Neuronal stem cell (in vitro differentiated cells): ENCODE measurements around the gene USP10.
"Not testable (repeated sequence)": the region's sequence is repeated elsewhere in the genome, so short reads cannot be mapped to it uniquely, and the experiment has no call there.

Experiments
- DNase-seq: peaks from one replicate; pipeline ENCODE4 v3.0.0-alpha.2; 2013; ENCODE audit warnings: low spot score
- H2AFZ ChIP-seq: one replicate; pipeline ENCODE4 v1.6.1; 2013; ENCODE audit warnings: mild to moderate bottlenecking, low read length, inconsistent platforms
- H2AK5ac ChIP-seq: 2 replicates; pipeline ENCODE4 v1.6.1; 2013; ENCODE audit warnings: low read depth, mild to moderate bottlenecking, inconsistent platforms, low read length, moderate library complexity, mixed read lengths
- H2BK120ac ChIP-seq: 2 replicates; pipeline ENCODE4 v1.6.1; 2013; ENCODE audit warnings: low read depth, mild to moderate bottlenecking, inconsistent platforms, low read length, moderate library complexity, mixed read lengths
- H2BK12ac ChIP-seq: one replicate; pipeline ENCODE4 v1.6.1; 2013; ENCODE audit warnings: low read length, inconsistent platforms
- H2BK15ac ChIP-seq: 2 replicates; pipeline ENCODE4 v1.6.1; 2013; ENCODE audit warnings: mild to moderate bottlenecking, low read length, inconsistent platforms, mixed read lengths
- H2BK5ac ChIP-seq: one replicate; pipeline ENCODE4 v1.6.1; 2013; ENCODE audit warnings: inconsistent platforms, mild to moderate bottlenecking, low read length, moderate library complexity
- H3K14ac ChIP-seq: one replicate; pipeline ENCODE4 v1.6.1; 2013; ENCODE audit warnings: low read length, inconsistent platforms
- H3K18ac ChIP-seq: 2 replicates; pipeline ENCODE4 v1.6.1; 2013; ENCODE audit warnings: low read length, inconsistent platforms
- H3K23ac ChIP-seq: 2 replicates; pipeline ENCODE4 v1.6.1; 2013; ENCODE audit warnings: low read depth, mild to moderate bottlenecking, mixed read lengths, low read length, inconsistent platforms; ENCODE audit not compliant: poor library complexity
- H3K27ac ChIP-seq: replicated peaks from 3 replicates; pipeline ENCODE4 v1.5.1; 2013; ENCODE audit warnings: low read length, inconsistent platforms
- H3K27me3 ChIP-seq, 3 experiments: 2 replicates each; pipeline ENCODE4 v1.6.1; 2013; ENCODE audit warnings: low read length in 3 of 3, mild to moderate bottlenecking in 2 of 3, inconsistent platforms in 1 of 3, low read depth in 1 of 3, mixed read lengths in 1 of 3, moderate library complexity in 1 of 3; ENCODE audit not compliant: control insufficient read depth in 3 of 3, insufficient read depth in 3 of 3
- H3K36me3 ChIP-seq, 2 donors: replicated peaks in 1 of 2; 2 replicates each; pipeline ENCODE4 v1.6.1; 2013; ENCODE audit warnings: low read length in 2 of 2; ENCODE audit not compliant: control insufficient read depth in 2 of 2, insufficient read depth in 2 of 2
- H3K4ac ChIP-seq: 2 replicates; pipeline ENCODE4 v1.6.1; 2013; ENCODE audit warnings: inconsistent platforms, mild to moderate bottlenecking, low read length, moderate library complexity
- H3K4me1 ChIP-seq, 2 donors: 1 replicate in 1 of 2; 2 replicates in 1 of 2; pipeline ENCODE4 v1.6.1; 2013; ENCODE audit warnings: low read length in 2 of 2, low read depth in 1 of 2; ENCODE audit not compliant: control insufficient read depth in 2 of 2, insufficient read depth in 1 of 2
- H3K4me2 ChIP-seq: one replicate; pipeline ENCODE4 v1.6.1; 2013; ENCODE audit warnings: mild to moderate bottlenecking, low read length, inconsistent platforms; ENCODE audit not compliant: insufficient read depth, poor library complexity, severe bottlenecking
- H3K4me3 ChIP-seq, 2 donors: 2 replicates each; pipeline ENCODE4 v1.5.1; 2013; ENCODE audit warnings: low read length in 2 of 2, mild to moderate bottlenecking in 2 of 2, inconsistent platforms in 1 of 2, moderate library complexity in 1 of 2
- H3K79me1 ChIP-seq: one replicate; pipeline ENCODE4 v1.6.1; 2013; ENCODE audit warnings: low read depth, mild to moderate bottlenecking, inconsistent platforms, low read length, moderate library complexity
- H3K9ac ChIP-seq: one replicate; pipeline ENCODE4 v1.6.1; 2013; ENCODE audit warnings: mild to moderate bottlenecking, low read depth, low read length, inconsistent platforms; ENCODE audit not compliant: poor library complexity
- H3K9me3 ChIP-seq, 2 donors: replicated peaks in 1 of 2; 2 replicates each; pipeline versions ENCODE3 to v1.6.1; 2013; ENCODE audit warnings: low read length in 2 of 2, mild to moderate bottlenecking in 2 of 2, inconsistent platforms in 1 of 2, low read depth in 1 of 2, mixed read lengths in 1 of 2, moderate library complexity in 1 of 2; ENCODE audit not compliant: control insufficient read depth in 2 of 2, insufficient read depth in 1 of 2
- H4K8ac ChIP-seq: one replicate; pipeline ENCODE4 v1.6.1; 2013; ENCODE audit warnings: low read depth, mild to moderate bottlenecking, inconsistent platforms, low read length, moderate library complexity
- H4K91ac ChIP-seq: one replicate; pipeline ENCODE4 v1.6.1; 2013; ENCODE audit warnings: low read length, low read depth, mild to moderate bottlenecking, inconsistent platforms; ENCODE audit not compliant: poor library complexity
- WGBS, 2 donors: extraction: QIAGEN DNeasy Blood & Tissue Kit; methylation state at CpG; one replicate each; pipeline ENCODE4 v1.1.7; 2013; ENCODE audit warnings: missing lambda C conversion rate in 2 of 2, mixed read lengths in 1 of 2; ENCODE audit not compliant: insufficient read length in 2 of 2, insufficient replicate concordance in 1 of 2; ENCODE audit errors: extremely low coverage in 2 of 2; 5-methylcytosine and 5-hydroxymethylcytosine counted together

The USP10 gene

GRCh38 chr16:84746875-84747274 is 47.1 kb downstream of the USP10 start:
- Histone ChIP-seq H4K91ac (no peak overlapping the region), H3K4ac (no peak overlapping the region)
- no peak for DNase-seq

GRCh38 chr16:84748247-84748646 is 48.4 kb downstream of the USP10 start:
- not testable (repeated sequence) for H2BK120ac ChIP-seq, H3K4me3 ChIP-seq, H3K9me3 ChIP-seq, H2AFZ ChIP-seq, H3K9ac ChIP-seq, H2BK12ac ChIP-seq, H3K14ac ChIP-seq, H2BK15ac ChIP-seq, DNase-seq, H2AK5ac ChIP-seq, H3K79me1 ChIP-seq, H3K4ac ChIP-seq, H3K4me1 ChIP-seq, H3K18ac ChIP-seq, H3K4me2 ChIP-seq, H3K27ac ChIP-seq, H2BK5ac ChIP-seq, H4K8ac ChIP-seq, H3K27me3 ChIP-seq, H4K91ac ChIP-seq, H3K23ac ChIP-seq
- no CpG with 5 or more reads among the region's 11 CpGs for WGBS, 2 donors
- peaks cover 6 to 82% of the 10 kb centered on the region in 2 donors for H3K36me3 ChIP-seq

More at GRCh38 chr16:84746875-84747274, 47.1 kb downstream of the USP10 start:
- Histone ChIP-seq H3K9ac (no peak overlapping the region), H3K36me3 (peaks cover 8 to 90% of the 10 kb centered on the region in 2 donors), H3K9me3 (no peaks in the 10 kb centered on the region), H3K27me3 (no peaks in the 10 kb centered on the region), H2BK5ac (no peak overlapping the region), H2BK12ac (no peak overlapping the region), H2AK5ac (no peak overlapping the region), H3K18ac (no peak overlapping the region), H2BK15ac (no peak overlapping the region), H3K4me3 (no peak overlapping the region), H2BK120ac (no peak overlapping the region), H4K8ac (no peak overlapping the region), H3K4me2 (no peak overlapping the region), H3K79me1 (peaks cover 7% of the 10 kb centered on the region), H3K14ac (no peak overlapping the region), H3K4me1 (peaks cover 0 to 4% of the 10 kb centered on the region in 2 donors), H2AFZ (no peak overlapping the region), H3K23ac (no peak overlapping the region), H3K27ac (no peak overlapping the region)
- WGBS, 2 donors = no CpG with 5 or more reads among the region's 11 CpGs

- no peak for DNase-seq
- Histone ChIP-seq H2BK5ac (no peak overlapping the region), H4K91ac (no peak overlapping the region), H3K4me1 (peaks cover 1 to 8% of the 10 kb centered on the region in 2 donors), H3K27ac (no peak overlapping the region), H3K36me3 (peaks cover 6 to 77% of the 10 kb centered on the region in 2 donors), H4K8ac (no peak overlapping the region), H3K9me3 (no peaks in the 10 kb centered on the region), H2BK15ac (no peak overlapping the region), H2BK120ac (no peak overlapping the region), H3K4me3 (no peak overlapping the region), H3K23ac (no peak overlapping the region), H2AFZ (no peak overlapping the region), H3K9ac (no peak overlapping the region), H3K4me2 (no peak overlapping the region), H2AK5ac (no peak overlapping the region), H3K18ac (no peak overlapping the region), H3K79me1 (peaks cover 7% of the 10 kb centered on the region), H2BK12ac (no peak overlapping the region), H3K27me3 (no peaks in the 10 kb centered on the region), H3K14ac (no peak overlapping the region), H3K4ac (no peak overlapping the region)
- no CpG with 5 or more reads among the region's 2 CpGs for whole genome bisulfite sequencing, 2 donors
Observed at GRCh38 chr16:84749072-84749471, 49.3 kb downstream of the USP10 start.

- H3K4me3 ChIP-seq = no peak overlapping the region
- H3K36me3 ChIP-seq = peaks cover 6 to 70% of the 10 kb centered on the region in 2 donors
- DNase-seq = no peak
- H2AK5ac ChIP-seq = no peak overlapping the region
- no peak overlapping the region for H3K27ac ChIP-seq
- H2BK5ac ChIP-seq = no peak overlapping the region
- no peak overlapping the region for H4K8ac ChIP-seq
- H3K4me1 ChIP-seq = peaks cover 1 to 8% of the 10 kb centered on the region in 2 donors
- H3K14ac ChIP-seq = no peak overlapping the region
- peaks cover 7% of the 10 kb centered on the region for H3K79me1 ChIP-seq
- no peak overlapping the region for H3K18ac ChIP-seq
- no peak overlapping the region for H3K23ac ChIP-seq
- no peak overlapping the region for H2BK15ac ChIP-seq
- H3K4ac ChIP-seq = no peak overlapping the region
- H3K9me3 ChIP-seq = no peaks in the 10 kb centered on the region
- no peaks in the 10 kb centered on the region for H3K27me3 ChIP-seq
- H3K4me2 ChIP-seq = no peak overlapping the region
- no peak overlapping the region for H2BK120ac ChIP-seq
- no CpG with 5 or more reads among the region's 8 CpGs for WGBS, 2 donors
- no peak overlapping the region for H2AFZ ChIP-seq
- H3K9ac ChIP-seq = no peak overlapping the region
- no peak overlapping the region for H2BK12ac ChIP-seq
- H4K91ac ChIP-seq = no peak overlapping the region
Observed at GRCh38 chr16:84749815-84750214, 50.0 kb downstream of the USP10 start.
